ENCODE results near the gene PSMA3. TPM values are rescaled to one million over a fixed set of nuclear protein-coding genes. Genes with fewer than 3 reads are reported as not detected.

The PSMA3 gene
- total RNA-seq, 1 experiment from 2014 or later = 260 TPM

DNA sequence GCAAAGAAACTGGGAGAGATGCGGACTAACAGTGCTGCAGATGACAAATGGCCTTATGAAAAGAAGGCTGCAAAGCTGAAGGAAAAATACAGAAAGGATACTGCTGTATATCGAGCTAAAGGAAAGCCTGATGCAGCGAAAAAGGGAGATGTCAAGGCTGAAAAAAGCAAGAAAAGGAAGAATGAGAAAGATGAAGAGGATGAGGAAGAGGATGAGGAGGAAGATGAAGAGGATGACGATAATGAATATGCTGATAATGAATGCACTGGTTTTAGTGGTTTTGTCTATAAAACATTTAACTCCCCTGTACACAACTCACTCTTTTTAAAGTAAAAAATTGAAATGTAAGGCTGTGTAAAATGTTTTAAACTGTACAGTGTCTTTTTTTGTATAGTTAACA, 40.5 kb downstream of the PSMA3 start:
- intact Hi-C loops (cut with micrococcal nuclease; ENCODE audit: unreplicated experiment) = no loop called here
- no peak for DNase-seq
- TF ChIP-seq, protein P1, sequence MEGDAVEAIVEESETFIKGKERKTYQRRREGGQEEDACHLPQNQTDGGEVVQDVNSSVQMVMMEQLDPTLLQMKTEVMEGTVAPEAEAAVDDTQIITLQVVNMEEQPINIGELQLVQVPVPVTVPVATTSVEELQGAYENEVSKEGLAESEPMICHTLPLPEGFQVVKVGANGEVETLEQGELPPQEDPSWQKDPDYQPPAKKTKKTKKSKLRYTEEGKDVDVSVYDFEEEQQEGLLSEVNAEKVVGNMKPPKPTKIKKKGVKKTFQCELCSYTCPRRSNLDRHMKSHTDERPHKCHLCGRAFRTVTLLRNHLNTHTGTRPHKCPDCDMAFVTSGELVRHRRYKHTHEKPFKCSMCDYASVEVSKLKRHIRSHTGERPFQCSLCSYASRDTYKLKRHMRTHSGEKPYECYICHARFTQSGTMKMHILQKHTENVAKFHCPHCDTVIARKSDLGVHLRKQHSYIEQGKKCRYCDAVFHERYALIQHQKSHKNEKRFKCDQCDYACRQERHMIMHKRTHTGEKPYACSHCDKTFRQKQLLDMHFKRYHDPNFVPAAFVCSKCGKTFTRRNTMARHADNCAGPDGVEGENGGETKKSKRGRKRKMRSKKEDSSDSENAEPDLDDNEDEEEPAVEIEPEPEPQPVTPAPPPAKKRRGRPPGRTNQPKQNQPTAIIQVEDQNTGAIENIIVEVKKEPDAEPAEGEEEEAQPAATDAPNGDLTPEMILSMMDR (IDR thresholded peaks at IDR 0.05; ENCODE audit: unreplicated experiment) = no peak
- Mint-ChIP-seq H3K9me3 (ENCODE audit: low read depth, unreplicated experiment) (no peaks in the 10 kb centered on the region), H3K36me3 (ENCODE audit: insufficient read depth, unreplicated experiment) (peaks cover 55% of the 10 kb centered on the region), H3K27ac (ENCODE audit: unreplicated experiment) (no peak overlapping the region), H3K4me3 (ENCODE audit: low read depth, unreplicated experiment) (no peak overlapping the region), H3K4me1 (ENCODE audit: low read depth, unreplicated experiment) (peaks cover 62% of the 10 kb centered on the region), H3K27me3 (ENCODE audit: unreplicated experiment) (no peaks in the 10 kb centered on the region)
- CTCF ChIA-PET = no interaction called here
- no TSS peak for BruUV-seq (replicated peaks)

DNA sequence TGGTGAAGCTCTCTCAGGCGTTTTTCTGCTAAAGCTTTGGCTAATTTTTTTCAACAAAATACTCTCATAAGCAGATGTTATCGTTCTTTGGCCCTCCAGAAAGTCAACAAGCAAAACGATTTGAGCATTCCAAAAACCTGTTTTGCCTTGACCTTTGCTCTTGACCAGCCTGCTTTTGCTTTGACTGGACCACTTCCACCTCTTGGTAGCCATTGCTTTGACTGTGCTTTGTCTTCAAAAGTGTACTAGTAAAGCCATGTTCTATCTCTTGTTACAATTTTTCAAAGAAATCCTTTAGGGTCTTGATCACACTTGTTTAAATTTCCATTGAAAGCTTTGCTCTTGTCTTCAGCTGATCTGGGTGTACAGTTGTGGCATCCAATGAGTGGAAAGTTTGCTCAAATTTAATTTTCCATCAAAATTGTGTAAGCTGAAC, 43.0 kb downstream of the PSMA3 start:
- peaks cover 46% of the 10 kb centered on the region for H3K4me1 Mint-ChIP-seq (ENCODE audit: low read depth, unreplicated experiment)
- no peaks in the 10 kb centered on the region for H3K9me3 Mint-ChIP-seq (ENCODE audit: low read depth, unreplicated experiment)
- BruUV-seq (replicated peaks) = no TSS peak
- CTCF ChIA-PET = interaction anchor here (1.0 kb wide), 1 partner anchor 15 kb away, joined by 3 read pairs; no protein-coding TSS in a partner anchor
- TF ChIP-seq, protein P1 (IDR thresholded peaks at IDR 0.05; ENCODE audit: unreplicated experiment) = no peak
- no peak for DNase-seq
- H3K4me3 Mint-ChIP-seq (ENCODE audit: low read depth, unreplicated experiment) = no peak overlapping the region
- no peak overlapping the region for H3K27ac Mint-ChIP-seq (ENCODE audit: unreplicated experiment)
- H3K27me3 Mint-ChIP-seq (ENCODE audit: unreplicated experiment) = no peaks in the 10 kb centered on the region
- H3K36me3 Mint-ChIP-seq (ENCODE audit: insufficient read depth, unreplicated experiment) = peaks cover 49% of the 10 kb centered on the region
- intact Hi-C loops (cut with micrococcal nuclease; ENCODE audit: unreplicated experiment) = no loop called here

DNA sequence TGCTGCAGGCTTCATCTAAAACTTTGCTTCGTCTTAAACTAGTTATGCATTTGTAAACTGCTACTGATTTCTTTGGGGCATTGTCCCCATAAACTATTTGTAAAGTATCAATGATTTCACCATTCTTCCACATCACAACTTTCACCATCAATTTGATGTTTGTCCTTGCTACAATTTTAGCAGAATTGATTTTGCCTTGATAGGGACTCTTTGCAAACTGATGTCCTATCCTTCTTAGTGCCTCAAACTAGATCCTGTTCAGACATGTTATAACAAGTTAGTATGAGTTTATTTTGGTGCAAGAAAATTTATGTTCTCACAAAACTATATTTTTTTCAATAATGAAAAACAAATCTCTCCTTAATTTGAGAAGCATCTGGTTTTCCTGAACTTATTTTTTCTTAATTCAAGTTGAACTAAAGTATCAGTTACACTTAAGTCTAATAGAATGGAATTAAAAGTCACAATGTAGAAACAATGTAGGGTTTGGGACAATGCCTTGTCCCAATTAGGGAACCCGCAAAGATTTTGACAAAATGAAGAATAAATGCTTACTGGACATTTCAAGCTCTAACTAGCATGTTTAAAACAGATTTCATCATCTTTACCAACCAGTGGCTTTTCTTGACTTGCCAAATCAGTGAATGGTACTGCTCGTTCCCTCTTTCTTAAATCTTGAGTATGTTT, 43.6 kb downstream of the PSMA3 start:
- no peak overlapping the region for H3K27ac Mint-ChIP-seq (ENCODE audit: unreplicated experiment)
- CTCF ChIA-PET = interaction anchor here (1.0 kb wide), 1 partner anchor 16 kb away, joined by 3 read pairs; no protein-coding TSS in a partner anchor
- no peaks in the 10 kb centered on the region for H3K27me3 Mint-ChIP-seq (ENCODE audit: unreplicated experiment)
- H3K4me1 Mint-ChIP-seq (ENCODE audit: low read depth, unreplicated experiment) = peaks cover 40% of the 10 kb centered on the region
- no TSS peak for BruUV-seq (replicated peaks)
- intact Hi-C loops (cut with micrococcal nuclease; ENCODE audit: unreplicated experiment) = no loop called here
- H3K9me3 Mint-ChIP-seq (ENCODE audit: low read depth, unreplicated experiment) = no peaks in the 10 kb centered on the region
- peaks cover 51% of the 10 kb centered on the region for H3K36me3 Mint-ChIP-seq (ENCODE audit: insufficient read depth, unreplicated experiment)
- H3K4me3 Mint-ChIP-seq (ENCODE audit: low read depth, unreplicated experiment) = no peak overlapping the region
- TF ChIP-seq, protein P1 (IDR thresholded peaks at IDR 0.05; ENCODE audit: unreplicated experiment) = no peak
- DNase-seq = no peak

DNA sequence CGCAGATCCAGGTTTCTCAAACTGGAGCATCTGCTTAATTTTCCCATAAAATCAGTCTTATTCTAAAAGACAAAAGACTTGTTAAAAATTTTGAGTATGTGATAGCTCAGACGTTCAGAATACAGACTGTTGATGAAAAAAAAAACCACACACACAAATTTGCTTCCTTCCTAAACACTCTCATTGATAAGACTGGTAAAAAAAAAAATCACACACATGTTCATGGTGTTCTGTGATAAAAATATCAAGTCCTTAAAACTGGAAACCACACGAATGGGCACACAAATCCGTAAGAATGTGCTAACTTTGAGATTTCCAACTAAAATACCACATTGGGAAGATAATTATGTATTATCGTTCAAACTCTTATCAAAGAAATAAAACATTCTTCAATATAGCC, 47.0 kb downstream of the PSMA3 start:
- TF ChIP-seq, protein P1 (IDR thresholded peaks at IDR 0.05; ENCODE audit: unreplicated experiment) = no peak
- no peak for DNase-seq
- H3K9me3 Mint-ChIP-seq (ENCODE audit: low read depth, unreplicated experiment) = no peaks in the 10 kb centered on the region
- H3K27me3 Mint-ChIP-seq (ENCODE audit: unreplicated experiment) = no peaks in the 10 kb centered on the region
- CTCF ChIA-PET = interaction anchor here (0.7 kb wide), 1 partner anchor 52 kb away, joined by 3 read pairs; no protein-coding TSS in a partner anchor
- peaks cover 70% of the 10 kb centered on the region for H3K36me3 Mint-ChIP-seq (ENCODE audit: insufficient read depth, unreplicated experiment)
- H3K27ac Mint-ChIP-seq (ENCODE audit: unreplicated experiment) = no peak overlapping the region
- intact Hi-C loops (cut with micrococcal nuclease; ENCODE audit: unreplicated experiment) = no loop called here
- H3K4me3 Mint-ChIP-seq (ENCODE audit: low read depth, unreplicated experiment) = no peak overlapping the region
- peaks cover 18% of the 10 kb centered on the region for H3K4me1 Mint-ChIP-seq (ENCODE audit: low read depth, unreplicated experiment)
- BruUV-seq (replicated peaks) = no TSS peak

All from Calu3 (cell line).